GM19328 (cell line): ENCODE results near the gene KIF13A.
A peak's percentile ranks its signal among the peaks of the same experiment; 100 is the strongest.
"Not testable (repeated sequence)": the region's sequence is repeated elsewhere in the genome, so short reads cannot be mapped to it uniquely, and the experiment has no call there.

Experiments
- ATAC-seq: cut with Tn5 transposase; IDR thresholded peaks from one replicate; pipeline ENCODE4 v1.9.1; 2021; ENCODE audit warnings: mild to moderate bottlenecking, moderate library complexity; ENCODE audit not compliant: unreplicated experiment

The KIF13A gene

GRCh38 chr6:17999425-17999824, 12.0 kb upstream of the KIF13A start:
- ATAC-seq, result no peak

- no peak for ATAC-seq
Measured at GRCh38 chr6:17998442-17998841, 11.0 kb upstream of the KIF13A start.

GRCh38 chr6:17998003-17998402, 10.6 kb upstream of the KIF13A start:
- ATAC-seq, result no peak

- no peak for ATAC-seq
Measured at GRCh38 chr6:17995414-17995813, 8.0 kb upstream of the KIF13A start.

- no peak for ATAC-seq
Measured at GRCh38 chr6:17994019-17994418, 6.6 kb upstream of the KIF13A start.

GRCh38 chr6:17988422-17988944, 1.0 kb upstream of the KIF13A start:
- no peak for ATAC-seq

- ATAC-seq, result peak; percentile 75
Measured at GRCh38 chr6:17987697-17988421, 424 bp upstream of the KIF13A start.

- ATAC-seq, result peak; percentile 13
Measured at GRCh38 chr6:17986656-17987446, 584 bp downstream of the KIF13A start.

- no peak for ATAC-seq
Measured at GRCh38 chr6:17985934-17986655, 1.3 kb downstream of the KIF13A start.

- no peak for ATAC-seq
Measured at GRCh38 chr6:17984812-17985670, 2.4 kb downstream of the KIF13A start.

GRCh38 chr6:17984399-17984798, 3.0 kb downstream of the KIF13A start:
- no peak for ATAC-seq

GRCh38 chr6:17983730-17984129, 3.7 kb downstream of the KIF13A start:
- ATAC-seq, result no peak

GRCh38 chr6:17980329-17980728, 7.1 kb downstream of the KIF13A start:
- ATAC-seq, result no peak

- ATAC-seq, result no peak
Measured at GRCh38 chr6:17979479-17979878, 8.0 kb downstream of the KIF13A start.

- not testable (repeated sequence) for ATAC-seq
Measured at GRCh38 chr6:17976258-17976657, 11.2 kb downstream of the KIF13A start.

GRCh38 chr6:17974570-17975368, 12.7 kb downstream of the KIF13A start:
- no peak for ATAC-seq

GRCh38 chr6:17972978-17973622, 14.3 kb downstream of the KIF13A start:
- ATAC-seq, result no peak

GRCh38 chr6:17972074-17972952, 15.1 kb downstream of the KIF13A start:
- no peak for ATAC-seq
